ENCODE measurements around the gene NCAPG2. TPM values are rescaled to one million over a fixed set of nuclear protein-coding genes. Genes with fewer than 3 reads are reported as not detected.

NCAPG2 gene
- total and polyA plus RNA-seq, 2 experiments from 2014 or later: 38.7 to 91.2 TPM

DNA sequence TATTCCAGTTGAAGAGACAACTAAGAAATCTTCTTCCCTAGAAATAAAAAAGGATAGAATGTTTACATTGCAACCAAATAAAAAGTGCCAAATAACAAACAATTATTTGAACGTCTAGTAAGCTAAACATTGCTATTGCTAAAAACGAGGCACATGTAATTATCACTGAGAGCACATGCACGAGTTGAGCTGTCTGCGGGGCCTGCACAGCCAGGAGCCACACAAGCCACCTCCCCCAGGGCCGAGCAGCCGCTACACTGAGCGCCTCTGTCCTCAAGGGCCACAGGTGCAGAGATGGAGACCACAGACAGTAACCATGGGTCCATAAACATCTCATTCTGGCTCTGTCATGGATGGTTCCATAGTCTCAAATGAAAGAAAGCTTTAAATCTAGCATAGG lies 17.2 kb downstream of the NCAPG2 start (continued):
- TF ChIP-seq, protein P1, sequence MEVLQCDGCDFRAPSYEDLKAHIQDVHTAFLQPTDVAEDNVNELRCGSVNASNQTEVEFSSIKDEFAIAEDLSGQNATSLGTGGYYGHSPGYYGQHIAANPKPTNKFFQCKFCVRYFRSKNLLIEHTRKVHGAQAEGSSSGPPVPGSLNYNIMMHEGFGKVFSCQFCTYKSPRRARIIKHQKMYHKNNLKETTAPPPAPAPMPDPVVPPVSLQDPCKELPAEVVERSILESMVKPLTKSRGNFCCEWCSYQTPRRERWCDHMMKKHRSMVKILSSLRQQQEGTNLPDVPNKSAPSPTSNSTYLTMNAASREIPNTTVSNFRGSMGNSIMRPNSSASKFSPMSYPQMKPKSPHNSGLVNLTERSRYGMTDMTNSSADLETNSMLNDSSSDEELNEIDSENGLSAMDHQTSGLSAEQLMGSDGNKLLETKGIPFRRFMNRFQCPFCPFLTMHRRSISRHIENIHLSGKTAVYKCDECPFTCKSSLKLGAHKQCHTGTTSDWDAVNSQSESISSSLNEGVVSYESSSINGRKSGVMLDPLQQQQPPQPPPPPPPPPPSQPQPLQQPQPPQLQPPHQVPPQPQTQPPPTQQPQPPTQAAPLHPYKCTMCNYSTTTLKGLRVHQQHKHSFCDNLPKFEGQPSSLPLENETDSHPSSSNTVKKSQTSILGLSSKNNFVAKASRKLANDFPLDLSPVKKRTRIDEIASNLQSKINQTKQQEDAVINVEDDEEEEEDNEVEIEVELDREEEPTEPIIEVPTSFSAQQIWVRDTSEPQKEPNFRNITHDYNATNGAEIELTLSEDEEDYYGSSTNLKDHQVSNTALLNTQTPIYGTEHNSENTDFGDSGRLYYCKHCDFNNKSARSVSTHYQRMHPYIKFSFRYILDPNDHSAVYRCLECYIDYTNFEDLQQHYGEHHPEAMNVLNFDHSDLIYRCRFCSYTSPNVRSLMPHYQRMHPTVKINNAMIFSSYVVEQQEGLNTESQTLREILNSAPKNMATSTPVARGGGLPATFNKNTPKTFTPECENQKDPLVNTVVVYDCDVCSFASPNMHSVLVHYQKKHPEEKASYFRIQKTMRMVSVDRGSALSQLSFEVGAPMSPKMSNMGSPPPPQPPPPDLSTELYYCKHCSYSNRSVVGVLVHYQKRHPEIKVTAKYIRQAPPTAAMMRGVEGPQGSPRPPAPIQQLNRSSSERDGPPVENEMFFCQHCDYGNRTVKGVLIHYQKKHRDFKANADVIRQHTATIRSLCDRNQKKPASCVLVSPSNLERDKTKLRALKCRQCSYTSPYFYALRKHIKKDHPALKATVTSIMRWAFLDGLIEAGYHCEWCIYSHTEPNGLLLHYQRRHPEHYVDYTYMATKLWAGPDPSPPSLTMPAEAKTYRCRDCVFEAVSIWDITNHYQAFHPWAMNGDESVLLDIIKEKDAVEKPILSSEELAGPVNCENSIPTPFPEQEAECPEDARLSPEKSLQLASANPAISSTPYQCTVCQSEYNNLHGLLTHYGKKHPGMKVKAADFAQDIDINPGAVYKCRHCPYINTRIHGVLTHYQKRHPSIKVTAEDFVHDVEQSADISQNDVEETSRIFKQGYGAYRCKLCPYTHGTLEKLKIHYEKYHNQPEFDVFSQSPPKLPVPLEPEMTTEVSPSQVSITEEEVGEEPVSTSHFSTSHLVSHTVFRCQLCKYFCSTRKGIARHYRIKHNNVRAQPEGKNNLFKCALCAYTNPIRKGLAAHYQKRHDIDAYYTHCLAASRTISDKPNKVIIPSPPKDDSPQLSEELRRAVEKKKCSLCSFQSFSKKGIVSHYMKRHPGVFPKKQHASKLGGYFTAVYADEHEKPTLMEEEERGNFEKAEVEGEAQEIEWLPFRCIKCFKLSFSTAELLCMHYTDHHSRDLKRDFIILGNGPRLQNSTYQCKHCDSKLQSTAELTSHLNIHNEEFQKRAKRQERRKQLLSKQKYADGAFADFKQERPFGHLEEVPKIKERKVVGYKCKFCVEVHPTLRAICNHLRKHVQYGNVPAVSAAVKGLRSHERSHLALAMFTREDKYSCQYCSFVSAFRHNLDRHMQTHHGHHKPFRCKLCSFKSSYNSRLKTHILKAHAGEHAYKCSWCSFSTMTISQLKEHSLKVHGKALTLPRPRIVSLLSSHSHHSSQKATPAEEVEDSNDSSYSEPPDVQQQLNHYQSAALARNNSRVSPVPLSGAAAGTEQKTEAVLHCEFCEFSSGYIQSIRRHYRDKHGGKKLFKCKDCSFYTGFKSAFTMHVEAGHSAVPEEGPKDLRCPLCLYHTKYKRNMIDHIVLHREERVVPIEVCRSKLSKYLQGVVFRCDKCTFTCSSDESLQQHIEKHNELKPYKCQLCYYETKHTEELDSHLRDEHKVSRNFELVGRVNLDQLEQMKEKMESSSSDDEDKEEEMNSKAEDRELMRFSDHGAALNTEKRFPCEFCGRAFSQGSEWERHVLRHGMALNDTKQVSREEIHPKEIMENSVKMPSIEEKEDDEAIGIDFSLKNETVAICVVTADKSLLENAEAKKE (CRISPR knock-in tag; IDR thresholded peaks at IDR 0.05): no peak
- TF ChIP-seq CREB1 (CRISPR knock-in tag; IDR thresholded peaks at IDR 0.05; ENCODE audit: low read depth) (no peak), ZNF114 (CRISPR knock-in tag; IDR thresholded peaks at IDR 0.05) (no peak), JUNB (IDR thresholded peaks at IDR 0.05; ENCODE audit: unreplicated experiment) (no peak), NANOG (IDR thresholded peaks at IDR 0.05; ENCODE audit: borderline replicate concordance) (no peak), POLR2AphosphoS5 (IDR thresholded peaks at IDR 0.05; ENCODE audit: low read depth) (no peak)
- TF ChIP-seq, protein P2, sequence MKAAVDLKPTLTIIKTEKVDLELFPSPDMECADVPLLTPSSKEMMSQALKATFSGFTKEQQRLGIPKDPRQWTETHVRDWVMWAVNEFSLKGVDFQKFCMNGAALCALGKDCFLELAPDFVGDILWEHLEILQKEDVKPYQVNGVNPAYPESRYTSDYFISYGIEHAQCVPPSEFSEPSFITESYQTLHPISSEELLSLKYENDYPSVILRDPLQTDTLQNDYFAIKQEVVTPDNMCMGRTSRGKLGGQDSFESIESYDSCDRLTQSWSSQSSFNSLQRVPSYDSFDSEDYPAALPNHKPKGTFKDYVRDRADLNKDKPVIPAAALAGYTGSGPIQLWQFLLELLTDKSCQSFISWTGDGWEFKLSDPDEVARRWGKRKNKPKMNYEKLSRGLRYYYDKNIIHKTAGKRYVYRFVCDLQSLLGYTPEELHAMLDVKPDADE (IDR thresholded peaks at IDR 0.05): no peak

DNA sequence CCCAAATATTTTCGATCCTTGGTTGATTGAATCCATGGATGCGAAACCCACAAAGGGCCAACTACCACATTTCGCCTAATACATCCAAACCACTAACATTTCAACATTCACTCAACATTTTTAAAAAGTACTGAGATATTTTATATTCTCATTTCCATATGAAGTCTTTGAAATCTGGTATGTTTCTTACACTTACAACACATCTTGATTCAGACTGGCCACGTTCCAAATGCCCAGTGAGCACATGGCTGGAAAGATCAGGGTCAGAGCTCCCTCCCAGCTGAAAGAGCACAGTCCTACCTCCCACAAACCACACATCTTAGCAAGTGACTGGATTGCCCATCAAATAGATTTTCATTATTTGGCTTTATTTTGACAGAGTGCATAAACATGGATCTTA lies 18.9 kb downstream of the NCAPG2 start:
- H3K4me3 Mint-ChIP-seq: no peak overlapping the region
- no peaks in the 10 kb centered on the region for H3K4me1 ChIP-seq (ENCODE audit: insufficient read depth)
- no peak overlapping the region for H2AFZ ChIP-seq
- ATAC-seq (no peak), DNase-seq (ENCODE audit: low spot score) (no peak)
- peaks cover 77% of the 10 kb centered on the region for H3K36me3 ChIP-seq (ENCODE audit: insufficient read depth)
- no peaks in the 10 kb centered on the region for H3K27me3 Mint-ChIP-seq (ENCODE audit: insufficient read depth, low read depth, poor library complexity)
- H3F3A ChIP-seq (replicated peaks; ENCODE audit: low read depth): no peaks in the 10 kb centered on the region
- H3K9me3 Mint-ChIP-seq: no peaks in the 10 kb centered on the region
- H3K4me2 ChIP-seq: no peak overlapping the region
- no peaks in the 10 kb centered on the region for H3K9me2 ChIP-seq (ENCODE audit: insufficient read depth)
- no peak overlapping the region for H3K4me3 ChIP-seq
- no peak overlapping the region for H3K27ac Mint-ChIP-seq
- H3K27me3 ChIP-seq (ENCODE audit: insufficient read depth): no peaks in the 10 kb centered on the region
- no peak overlapping the region for H3K27ac ChIP-seq (ENCODE audit: low read depth)
- peaks cover 20% of the 10 kb centered on the region for H4K20me1 ChIP-seq (replicated peaks; ENCODE audit: insufficient read depth)
- no peaks in the 10 kb centered on the region for H3K79me2 ChIP-seq (replicated peaks; ENCODE audit: insufficient read depth)
- H3K36me3 Mint-ChIP-seq (ENCODE audit: low read depth): peaks cover 71% of the 10 kb centered on the region
- no peaks in the 10 kb centered on the region for H3K4me1 Mint-ChIP-seq
- TF ChIP-seq, protein P2 (IDR thresholded peaks at IDR 0.05): no peak
- TF ChIP-seq NANOG (IDR thresholded peaks at IDR 0.05; ENCODE audit: borderline replicate concordance) (no peak), ZNF114 (CRISPR knock-in tag; IDR thresholded peaks at IDR 0.05) (no peak), POLR2AphosphoS5 (IDR thresholded peaks at IDR 0.05; ENCODE audit: low read depth) (no peak), CREB1 (CRISPR knock-in tag; IDR thresholded peaks at IDR 0.05; ENCODE audit: low read depth) (no peak)
- TF ChIP-seq, protein P1 (CRISPR knock-in tag; IDR thresholded peaks at IDR 0.05): no peak

All from GM23338 (cell line).